Measurements from ENCODE around the gene PRM3.

GRCh38 chr16:11259655-11260595, 13.5 kb downstream of the PRM3 start:
- TF ChIP-seq EZH2 (IDR thresholded peaks at IDR 0.05; ENCODE audit: insufficient read depth, poor library complexity, severe bottlenecking) (no peak), EZH2phosphoT487 (IDR thresholded peaks at IDR 0.05; ENCODE audit: insufficient read depth, low read depth) (no peak)

Data from GM23248 (cell line).